K562 (cell line): Measurements from ENCODE around the gene SERPINE1. TPM values are rescaled to one million over a fixed set of nuclear protein-coding genes. Genes with fewer than 3 reads are reported as not detected.

Experiments
- BRD4 ChIP-seq: fragments of 200-600 bp; sonication (generic); IDR thresholded peaks from 2 replicates; pipeline ENCODE4 v1.6.1; 2017; ENCODE audit warnings: inconsistent platforms
- CAMTA2 ChIP-seq: fragments of 250-450 bp; sonication (Bioruptor Pico); conservative IDR thresholded peaks from 2 replicates; pipeline ENCODE4 v1.5.1; 2022
- CBFB ChIP-seq: sonication (generic); formaldehyde crosslinking; IDR thresholded peaks from 2 replicates; pipeline ENCODE4 v1.4.0; 2020; ENCODE audit warnings: mild to moderate bottlenecking, missing genetic modification reagents
- FOXK2 ChIP-seq, 2 experiments: fragments of 450-650 bp; IDR thresholded peaks in 1 of 2; conservative IDR thresholded peaks in 1 of 2; 2 replicates each; pipeline ENCODE4 v1.6.1; 2016; ENCODE audit warnings: low read depth in 2 of 2, mild to moderate bottlenecking in 1 of 2
- GATA2 ChIP-seq: sonication (generic); formaldehyde crosslinking; IDR thresholded peaks from 2 replicates; pipeline ENCODE4 v1.4.0; 2020; ENCODE audit warnings: mild to moderate bottlenecking, missing genetic modification reagents
- HMG20B ChIP-seq: fragments of 250-450 bp; sonication (Bioruptor Pico); IDR thresholded peaks from 2 replicates; pipeline ENCODE4 v1.5.0; 2021; ENCODE audit warnings: mild to moderate bottlenecking
- HNRNPLL ChIP-seq: fragments of 200-400 bp; formaldehyde crosslinking; IDR thresholded peaks from 2 replicates; pipeline ENCODE4 v1.6.1; 2017; ENCODE audit warnings: low read length, low read depth, mild to moderate bottlenecking; ENCODE audit not compliant: poor library complexity, severe bottlenecking
- KHSRP ChIP-seq: fragments of 450-650 bp; IDR thresholded peaks from 2 replicates; pipeline ENCODE4 v1.6.1; 2017
- NONO ChIP-seq, 2 experiments: fragments of 200-400 bp in 1 of 2; fragments of 450-650 bp in 1 of 2; formaldehyde crosslinking in 1 of 2; IDR thresholded peaks; 2 replicates each; pipeline ENCODE4 v1.6.1; 2017; ENCODE audit warnings: low read depth in 2 of 2, mild to moderate bottlenecking in 2 of 2, moderate library complexity in 2 of 2, low read length in 1 of 2
- PTTG1 ChIP-seq: fragments of 450-650 bp; IDR thresholded peaks from 2 replicates; pipeline ENCODE4 v1.6.1; 2016; ENCODE audit warnings: low read depth, mild to moderate bottlenecking, missing genetic modification characterization, missing compliant biosample characterization
- RBM17 ChIP-seq: fragments of 200-400 bp; formaldehyde crosslinking; IDR thresholded peaks from 2 replicates; pipeline ENCODE4 v1.6.1; 2017; ENCODE audit warnings: low read depth, mild to moderate bottlenecking, low read length, borderline replicate concordance
- RBM22 ChIP-seq: fragments of 200-400 bp; formaldehyde crosslinking; IDR thresholded peaks from 2 replicates; pipeline ENCODE4 v1.6.1; 2018; ENCODE audit warnings: low read length, low read depth; ENCODE audit not compliant: poor library complexity, severe bottlenecking
- RFX5 ChIP-seq: IDR thresholded peaks from 2 replicates; pipeline ENCODE4 v1.6.1; 2011; ENCODE audit warnings: low read depth, mild to moderate bottlenecking, improper control_type of control experiment, low read length
- SAFB ChIP-seq: fragments of 200-400 bp; formaldehyde crosslinking; IDR thresholded peaks from 2 replicates; pipeline ENCODE4 v1.6.1; 2017; ENCODE audit warnings: low read depth, low read length, borderline replicate concordance
- SMARCA4 ChIP-seq: fragments of 450-650 bp; IDR thresholded peaks from 2 replicates; pipeline ENCODE4 v1.6.1; 2016
- ZBTB17 ChIP-seq: fragments of 450-650 bp; formaldehyde crosslinking; IDR thresholded peaks from 2 replicates; pipeline ENCODE4 v1.4.0; 2020; ENCODE audit warnings: mild to moderate bottlenecking
- ZC3H8 ChIP-seq: fragments of 450-650 bp; IDR thresholded peaks from 2 replicates; pipeline ENCODE4 v1.6.1; 2017
- ZFX ChIP-seq: sonication (generic); formaldehyde crosslinking; IDR thresholded peaks from 2 replicates; pipeline ENCODE4 v1.8.0; 2022; ENCODE audit warnings: mild to moderate bottlenecking, missing genetic modification reagents, moderate library complexity
- ZNF133 ChIP-seq: fragments of 250-450 bp; sonication (Bioruptor Pico); IDR thresholded peaks from 2 replicates; pipeline ENCODE4 v1.4.0; 2020; ENCODE audit warnings: mild to moderate bottlenecking
- ZNF551 ChIP-seq: fragments of 250-450 bp; sonication (Bioruptor Pico); IDR thresholded peaks from 2 replicates; pipeline ENCODE4 v1.5.0; 2021; ENCODE audit warnings: mild to moderate bottlenecking, moderate library complexity
- ZNF77 ChIP-seq: fragments of 250-450 bp; sonication (Bioruptor Pico); IDR thresholded peaks from 2 replicates; pipeline ENCODE4 v1.5.0; 2020
- polyA plus RNA-seq, 8 experiments: library from polyadenylated mRNA; depleted of rRNA in 4 of 8; stranded (reverse) in 5 of 8; unstranded in 3 of 8; fragments of >200 nt; fragmentation: Nextera tagmentation in 2 of 8; fragmentation: Illumina TruSeq in 1 of 8; extraction: Ambion mirVana in 2 of 8; extraction: Trizol in 1 of 8; gene quantifications; 2 replicates each; pipeline versions ENCODE4 v1.2.1 to v1.2.3, GENCODE V29; 2011 to 2014; ENCODE audit warnings: inconsistent platforms in 1 of 8, missing spikeins in 1 of 8
- total RNA-seq, 7 experiments: library from RNA; depleted of rRNA in 6 of 7; stranded (reverse); fragments of >200 nt in 6 of 7; fragmentation: Illumina TruSeq in 2 of 7; extraction: Trizol in 2 of 7; gene quantifications; 2 replicates each; pipeline versions ENCODE4 v1.2.1 to v1.2.3, GENCODE V29; 2011 to 2021; ENCODE audit warnings: low replicate concordance in 1 of 7
- TF ChIP-seq, protein P1 (sequence below): sonication (generic); formaldehyde crosslinking; IDR thresholded peaks from 2 replicates; pipeline ENCODE4 v1.5.0; 2020; ENCODE audit warnings: missing genetic modification reagents
- TF ChIP-seq, protein P2 (sequence below): fragments of 450-650 bp; IDR thresholded peaks from 2 replicates; pipeline ENCODE4 v1.6.1; 2016; ENCODE audit warnings: missing biosample characterization, missing genetic modification characterization
- TF ChIP-seq, protein P3 (sequence below), 2 experiments: fragments of 450-650 bp; IDR thresholded peaks; 2 replicates each; pipeline ENCODE4 v1.6.1; 2018; ENCODE audit warnings: mild to moderate bottlenecking in 2 of 2, low read depth in 1 of 2; ENCODE audit not compliant: partially characterized antibody in 2 of 2

The SERPINE1 gene
- total and polyA plus RNA-seq, 9 of the 15 experiments (the other 6 are each of a cell fraction or from before 2014, with no cell fraction given) = 0.22 to 4.8 (median 0.91) TPM

DNA sequence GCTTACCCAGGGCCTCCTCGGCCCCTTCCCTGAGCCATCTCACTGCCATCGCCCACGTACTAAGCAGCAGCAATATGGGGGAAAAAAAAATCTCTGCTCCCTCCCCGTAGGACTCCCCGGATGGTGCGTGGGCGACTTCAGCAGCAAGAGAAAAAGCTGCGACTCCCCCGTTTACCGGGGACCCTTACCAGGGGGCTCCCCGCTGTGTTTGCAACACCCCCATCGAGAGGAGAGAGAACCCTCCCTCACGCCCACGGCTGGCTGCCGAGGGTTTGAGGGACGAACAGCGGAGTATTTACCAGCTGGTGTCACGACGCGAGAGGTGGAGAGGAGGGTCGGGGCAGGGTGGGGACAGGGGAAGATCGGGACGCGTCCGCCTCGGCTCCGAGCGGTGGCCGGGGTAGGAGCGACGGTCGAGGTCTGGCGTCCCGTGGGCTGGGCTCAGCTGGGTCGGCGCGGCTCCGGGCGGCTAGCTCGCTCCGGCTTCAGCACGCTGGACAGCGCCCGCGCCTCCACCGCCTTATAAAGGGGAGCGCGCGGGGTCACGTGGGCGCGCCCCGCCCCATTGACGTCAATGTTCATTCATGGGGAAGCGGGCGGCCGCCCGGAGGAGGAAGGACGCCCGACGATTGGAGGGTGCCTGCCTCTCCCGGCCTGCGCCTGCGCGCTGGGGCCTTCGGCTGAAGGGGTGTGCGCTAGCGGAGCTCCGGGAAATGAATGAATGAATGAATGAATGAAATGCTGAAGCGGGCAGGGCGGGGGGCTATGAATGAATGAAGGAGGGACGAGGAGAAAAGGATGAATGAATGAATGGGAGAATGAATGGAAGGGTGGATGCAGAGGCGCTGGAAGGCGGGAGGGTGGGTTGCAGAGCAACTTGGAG is 38.4 kb downstream of the SERPINE1 start, which contains the start of gene VGF (continued):
- TF ChIP-seq GATA2 (0 out of 2 replicates have a peak, but pooled peaks have one; percentile 21), HNRNPLL (peak; percentile 54), ZNF133 (no peak), RBM17 (no peak), FOXK2 (conservative IDR thresholded peaks at IDR 0.05 in 1 of 2, IDR thresholded peaks at IDR 0.05 in 1 of 2; ENCODE audit: low read depth in 2 of 2) (peak; percentile 34 to 69; a peak in 2 of 4 replicates), ZBTB17 (no peak), KHSRP (no peak), ZNF551 (CRISPR knock-in tag) (no peak), SAFB (peak; percentile 60; the same call in 1 of the 2 replicates), CBFB (CRISPR knock-in tag) (no peak), ZNF77 (no peak), ZC3H8 (no peak), NONO (IDR thresholded peaks at IDR 0.05; ENCODE audit: low read depth in 2 of 2, low read length in 1 of 2) (peak in 1 of 2 experiments; percentile 85; a peak in 1 of 4 replicates), HMG20B (CRISPR knock-in tag) (no peak), CAMTA2 (0 out of 2 replicates have a peak, but pooled peaks have one; percentile 13), SMARCA4 (no peak), PTTG1 (tag) (no peak), BRD4 (no peak), ZFX (no peak), RBM22 (peak; percentile 64), RFX5 (no peak)
- TF ChIP-seq, protein P1, sequence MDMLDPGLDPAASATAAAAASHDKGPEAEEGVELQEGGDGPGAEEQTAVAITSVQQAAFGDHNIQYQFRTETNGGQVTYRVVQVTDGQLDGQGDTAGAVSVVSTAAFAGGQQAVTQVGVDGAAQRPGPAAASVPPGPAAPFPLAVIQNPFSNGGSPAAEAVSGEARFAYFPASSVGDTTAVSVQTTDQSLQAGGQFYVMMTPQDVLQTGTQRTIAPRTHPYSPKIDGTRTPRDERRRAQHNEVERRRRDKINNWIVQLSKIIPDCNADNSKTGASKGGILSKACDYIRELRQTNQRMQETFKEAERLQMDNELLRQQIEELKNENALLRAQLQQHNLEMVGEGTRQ (CRISPR knock-in tag) = peak; percentile 100
- TF ChIP-seq, protein P2, sequence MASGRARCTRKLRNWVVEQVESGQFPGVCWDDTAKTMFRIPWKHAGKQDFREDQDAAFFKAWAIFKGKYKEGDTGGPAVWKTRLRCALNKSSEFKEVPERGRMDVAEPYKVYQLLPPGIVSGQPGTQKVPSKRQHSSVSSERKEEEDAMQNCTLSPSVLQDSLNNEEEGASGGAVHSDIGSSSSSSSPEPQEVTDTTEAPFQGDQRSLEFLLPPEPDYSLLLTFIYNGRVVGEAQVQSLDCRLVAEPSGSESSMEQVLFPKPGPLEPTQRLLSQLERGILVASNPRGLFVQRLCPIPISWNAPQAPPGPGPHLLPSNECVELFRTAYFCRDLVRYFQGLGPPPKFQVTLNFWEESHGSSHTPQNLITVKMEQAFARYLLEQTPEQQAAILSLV (tag) = no peak
- TF ChIP-seq, protein P3, sequence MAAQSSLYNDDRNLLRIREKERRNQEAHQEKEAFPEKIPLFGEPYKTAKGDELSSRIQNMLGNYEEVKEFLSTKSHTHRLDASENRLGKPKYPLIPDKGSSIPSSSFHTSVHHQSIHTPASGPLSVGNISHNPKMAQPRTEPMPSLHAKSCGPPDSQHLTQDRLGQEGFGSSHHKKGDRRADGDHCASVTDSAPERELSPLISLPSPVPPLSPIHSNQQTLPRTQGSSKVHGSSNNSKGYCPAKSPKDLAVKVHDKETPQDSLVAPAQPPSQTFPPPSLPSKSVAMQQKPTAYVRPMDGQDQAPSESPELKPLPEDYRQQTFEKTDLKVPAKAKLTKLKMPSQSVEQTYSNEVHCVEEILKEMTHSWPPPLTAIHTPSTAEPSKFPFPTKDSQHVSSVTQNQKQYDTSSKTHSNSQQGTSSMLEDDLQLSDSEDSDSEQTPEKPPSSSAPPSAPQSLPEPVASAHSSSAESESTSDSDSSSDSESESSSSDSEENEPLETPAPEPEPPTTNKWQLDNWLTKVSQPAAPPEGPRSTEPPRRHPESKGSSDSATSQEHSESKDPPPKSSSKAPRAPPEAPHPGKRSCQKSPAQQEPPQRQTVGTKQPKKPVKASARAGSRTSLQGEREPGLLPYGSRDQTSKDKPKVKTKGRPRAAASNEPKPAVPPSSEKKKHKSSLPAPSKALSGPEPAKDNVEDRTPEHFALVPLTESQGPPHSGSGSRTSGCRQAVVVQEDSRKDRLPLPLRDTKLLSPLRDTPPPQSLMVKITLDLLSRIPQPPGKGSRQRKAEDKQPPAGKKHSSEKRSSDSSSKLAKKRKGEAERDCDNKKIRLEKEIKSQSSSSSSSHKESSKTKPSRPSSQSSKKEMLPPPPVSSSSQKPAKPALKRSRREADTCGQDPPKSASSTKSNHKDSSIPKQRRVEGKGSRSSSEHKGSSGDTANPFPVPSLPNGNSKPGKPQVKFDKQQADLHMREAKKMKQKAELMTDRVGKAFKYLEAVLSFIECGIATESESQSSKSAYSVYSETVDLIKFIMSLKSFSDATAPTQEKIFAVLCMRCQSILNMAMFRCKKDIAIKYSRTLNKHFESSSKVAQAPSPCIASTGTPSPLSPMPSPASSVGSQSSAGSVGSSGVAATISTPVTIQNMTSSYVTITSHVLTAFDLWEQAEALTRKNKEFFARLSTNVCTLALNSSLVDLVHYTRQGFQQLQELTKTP (IDR thresholded peaks at IDR 0.05; ENCODE audit: low read depth in 1 of 2, partially characterized antibody in 2 of 2) = peak in 1 of 2 experiments; percentile 97
